K562 (cell line): ENCODE results near the gene ACP4. TPM values are rescaled to one million over a fixed set of nuclear protein-coding genes. Genes with fewer than 3 reads are reported as not detected.

ENCODE experiments used
- CCNT2 ChIP-seq: IDR thresholded peaks from 2 replicates; pipeline ENCODE4 v1.6.1; 2011; ENCODE audit warnings: borderline replicate concordance, low read depth, mild to moderate bottlenecking, moderate library complexity, mixed read lengths, low read length; ENCODE audit not compliant: insufficient read length; ENCODE audit errors: extremely low read depth
- CHD1 ChIP-seq: fragments of 200-600 bp; sonication (generic); IDR thresholded peaks from one replicate; pipeline ENCODE4 v1.6.1; 2012; ENCODE audit warnings: mild to moderate bottlenecking, moderate library complexity, low read length, inconsistent platforms
- HNRNPK ChIP-seq: fragments of 200-400 bp; formaldehyde crosslinking; IDR thresholded peaks from one replicate; pipeline ENCODE4 v1.6.1; 2018; ENCODE audit warnings: mild to moderate bottlenecking, low read depth, low read length; ENCODE audit not compliant: poor library complexity, severe bottlenecking
- IRF2 ChIP-seq: sonication (generic); formaldehyde crosslinking; IDR thresholded peaks from 2 replicates; pipeline ENCODE4 v1.8.1; 2022; ENCODE audit warnings: mild to moderate bottlenecking, missing genetic modification reagents
- JUN ChIP-seq, 2 experiments: sonication (generic) in 1 of 2; formaldehyde crosslinking in 1 of 2; IDR thresholded peaks; 2 replicates each; pipeline versions ENCODE4 v1.6.1 to v1.8.0; 2012 to 2022; ENCODE audit warnings: borderline replicate concordance in 2 of 2, mild to moderate bottlenecking in 2 of 2, improper control_type of control experiment in 1 of 2, low read depth in 1 of 2, low read length in 1 of 2, missing genetic modification reagents in 1 of 2
- MAZ ChIP-seq, 2 experiments: fragments of 450-650 bp in 1 of 2; sonication (generic) in 1 of 2; formaldehyde crosslinking; IDR thresholded peaks in 1 of 2; conservative IDR thresholded peaks in 1 of 2; 2 replicates each; pipeline versions ENCODE4 v1.4.0 to v1.5.0; 2020; ENCODE audit warnings: mild to moderate bottlenecking in 1 of 2, missing genetic modification reagents in 1 of 2
- NEUROD1 ChIP-seq: fragments of 150-350 bp; IDR thresholded peaks from 2 replicates; pipeline ENCODE4 v1.6.1; 2014; ENCODE audit warnings: borderline replicate concordance, low read length, low read depth; ENCODE audit not compliant: partially characterized antibody
- PPARD ChIP-seq: fragments of 250-450 bp; sonication (Bioruptor Pico); IDR thresholded peaks from 2 replicates; pipeline ENCODE4 v1.8.0; 2022; ENCODE audit warnings: inconsistent platforms, mild to moderate bottlenecking, moderate library complexity
- PYGO2 ChIP-seq: fragments of 450-650 bp; IDR thresholded peaks from 2 replicates; pipeline ENCODE4 v1.6.1; 2016; ENCODE audit warnings: mild to moderate bottlenecking, missing genetic modification characterization, moderate library complexity, missing compliant biosample characterization
- XRCC3 ChIP-seq: fragments of 450-650 bp; IDR thresholded peaks from 2 replicates; pipeline ENCODE4 v1.6.1; 2017; ENCODE audit warnings: mild to moderate bottlenecking, moderate library complexity
- ZNF146 ChIP-seq: IDR thresholded peaks from one replicate; pipeline ENCODE4 v1.6.1; 2018; ENCODE audit warnings: missing compliant biosample characterization; ENCODE audit not compliant: unreplicated experiment
- ZNF561 ChIP-seq: fragments of 450-650 bp; formaldehyde crosslinking; conservative IDR thresholded peaks from 2 replicates; pipeline ENCODE4 v1.4.0; 2020; ENCODE audit warnings: mild to moderate bottlenecking, moderate library complexity
- ZSCAN29 ChIP-seq: fragments of 450-650 bp; IDR thresholded peaks from 2 replicates; pipeline ENCODE4 v1.6.1; 2017
- polyA plus RNA-seq, 8 experiments: library from polyadenylated mRNA; depleted of rRNA in 4 of 8; stranded (reverse) in 5 of 8; unstranded in 3 of 8; fragments of >200 nt; fragmentation: Nextera tagmentation in 2 of 8; fragmentation: Illumina TruSeq in 1 of 8; extraction: Ambion mirVana in 2 of 8; extraction: Trizol in 1 of 8; gene quantifications; 2 replicates each; pipeline versions ENCODE4 v1.2.1 to v1.2.3, GENCODE V29; 2011 to 2014; ENCODE audit warnings: inconsistent platforms in 1 of 8, missing spikeins in 1 of 8
- total RNA-seq, 7 experiments: library from RNA; depleted of rRNA in 6 of 7; stranded (reverse); fragments of >200 nt in 6 of 7; fragmentation: Illumina TruSeq in 2 of 7; extraction: Trizol in 2 of 7; gene quantifications; 2 replicates each; pipeline versions ENCODE4 v1.2.1 to v1.2.3, GENCODE V29; 2011 to 2021; ENCODE audit warnings: low replicate concordance in 1 of 7
- TF ChIP-seq, protein P1 (sequence below): sonication (generic); formaldehyde crosslinking; IDR thresholded peaks from 2 replicates; pipeline ENCODE4 v1.4.0; 2020; ENCODE audit warnings: mild to moderate bottlenecking, missing genetic modification reagents
- TF ChIP-seq, protein P2 (sequence below), 2 experiments: fragments of 450-650 bp in 1 of 2; IDR thresholded peaks; 2 replicates each; pipeline ENCODE4 v1.6.1; 2011 to 2017; ENCODE audit warnings: low read depth in 2 of 2, antibody characterized with exemption in 1 of 2, borderline replicate concordance in 1 of 2, low read length in 1 of 2, mild to moderate bottlenecking in 1 of 2, mixed read lengths in 1 of 2; ENCODE audit not compliant: control insufficient read depth in 1 of 2
- TF ChIP-seq, protein P3 (sequence below): fragments of 450-650 bp; IDR thresholded peaks from 2 replicates; pipeline ENCODE4 v1.7.0; 2016; ENCODE audit warnings: borderline replicate concordance
- TF ChIP-seq, protein P4 (sequence below): fragments of 450-650 bp; formaldehyde crosslinking; conservative IDR thresholded peaks from 2 replicates; pipeline ENCODE4 v1.4.0; 2022; ENCODE audit warnings: mild to moderate bottlenecking, missing genetic modification characterization

ACP4 gene
- total and polyA plus RNA-seq, 9 of the 15 experiments (the other 6 are each of a cell fraction or from before 2014, with no cell fraction given), result not detected

DNA sequence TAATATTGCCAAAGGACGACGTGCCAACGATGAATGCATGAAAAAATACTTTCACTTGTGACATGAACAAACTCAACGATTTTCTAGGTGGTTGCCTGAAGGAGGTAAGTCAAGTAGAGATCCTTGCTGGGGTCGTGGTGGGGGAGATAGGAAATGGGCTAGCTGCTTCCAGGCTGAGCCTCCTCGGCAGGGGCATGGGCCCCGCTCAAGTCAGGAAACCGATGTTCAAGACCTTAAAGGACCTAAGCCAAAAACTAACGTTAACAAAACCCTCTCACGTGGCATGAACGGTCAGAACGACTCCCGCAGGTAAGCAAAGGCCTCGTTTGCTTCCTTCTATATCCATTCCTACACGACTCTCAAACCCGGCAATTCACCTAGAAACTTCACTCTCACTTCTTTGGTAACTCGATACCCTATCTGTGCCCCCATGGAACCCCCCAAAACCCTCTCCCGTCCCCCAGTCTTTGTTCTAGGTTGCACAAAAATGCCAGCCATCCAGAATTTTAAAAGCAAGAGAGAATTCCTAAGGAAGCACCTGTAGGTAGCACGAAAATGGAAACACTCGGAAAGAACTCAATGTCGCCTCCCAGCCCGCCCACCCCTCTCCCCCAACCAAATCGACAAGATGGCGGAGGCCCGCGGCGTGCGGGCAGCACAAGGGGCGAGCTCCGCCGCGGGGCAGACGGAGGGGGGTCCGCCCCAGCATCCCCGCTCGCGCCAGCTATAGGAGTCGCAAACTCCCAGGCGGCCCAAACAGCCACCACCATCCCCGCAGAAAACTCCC lies 13.6 kb downstream of the ACP4 start (continued):
- TF ChIP-seq, protein P1, sequence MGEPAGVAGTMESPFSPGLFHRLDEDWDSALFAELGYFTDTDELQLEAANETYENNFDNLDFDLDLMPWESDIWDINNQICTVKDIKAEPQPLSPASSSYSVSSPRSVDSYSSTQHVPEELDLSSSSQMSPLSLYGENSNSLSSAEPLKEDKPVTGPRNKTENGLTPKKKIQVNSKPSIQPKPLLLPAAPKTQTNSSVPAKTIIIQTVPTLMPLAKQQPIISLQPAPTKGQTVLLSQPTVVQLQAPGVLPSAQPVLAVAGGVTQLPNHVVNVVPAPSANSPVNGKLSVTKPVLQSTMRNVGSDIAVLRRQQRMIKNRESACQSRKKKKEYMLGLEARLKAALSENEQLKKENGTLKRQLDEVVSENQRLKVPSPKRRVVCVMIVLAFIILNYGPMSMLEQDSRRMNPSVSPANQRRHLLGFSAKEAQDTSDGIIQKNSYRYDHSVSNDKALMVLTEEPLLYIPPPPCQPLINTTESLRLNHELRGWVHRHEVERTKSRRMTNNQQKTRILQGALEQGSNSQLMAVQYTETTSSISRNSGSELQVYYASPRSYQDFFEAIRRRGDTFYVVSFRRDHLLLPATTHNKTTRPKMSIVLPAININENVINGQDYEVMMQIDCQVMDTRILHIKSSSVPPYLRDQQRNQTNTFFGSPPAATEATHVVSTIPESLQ, result 0 out of 2 replicates have a peak, but pooled peaks have one; percentile 28
- TF ChIP-seq CHD1, result peak; percentile 66
- TF ChIP-seq NEUROD1, result no peak
- no peak for TF ChIP-seq IRF2
- TF ChIP-seq PPARD (CRISPR knock-in tag), result no peak
- peak; percentile 54 for TF ChIP-seq CCNT2
- TF ChIP-seq MAZ (CRISPR knock-in tag; conservative IDR thresholded peaks at IDR 0.05 in 1 of 2, IDR thresholded peaks at IDR 0.05 in 1 of 2), result no peak
- TF ChIP-seq ZSCAN29, result no peak
- TF ChIP-seq, protein P2, sequence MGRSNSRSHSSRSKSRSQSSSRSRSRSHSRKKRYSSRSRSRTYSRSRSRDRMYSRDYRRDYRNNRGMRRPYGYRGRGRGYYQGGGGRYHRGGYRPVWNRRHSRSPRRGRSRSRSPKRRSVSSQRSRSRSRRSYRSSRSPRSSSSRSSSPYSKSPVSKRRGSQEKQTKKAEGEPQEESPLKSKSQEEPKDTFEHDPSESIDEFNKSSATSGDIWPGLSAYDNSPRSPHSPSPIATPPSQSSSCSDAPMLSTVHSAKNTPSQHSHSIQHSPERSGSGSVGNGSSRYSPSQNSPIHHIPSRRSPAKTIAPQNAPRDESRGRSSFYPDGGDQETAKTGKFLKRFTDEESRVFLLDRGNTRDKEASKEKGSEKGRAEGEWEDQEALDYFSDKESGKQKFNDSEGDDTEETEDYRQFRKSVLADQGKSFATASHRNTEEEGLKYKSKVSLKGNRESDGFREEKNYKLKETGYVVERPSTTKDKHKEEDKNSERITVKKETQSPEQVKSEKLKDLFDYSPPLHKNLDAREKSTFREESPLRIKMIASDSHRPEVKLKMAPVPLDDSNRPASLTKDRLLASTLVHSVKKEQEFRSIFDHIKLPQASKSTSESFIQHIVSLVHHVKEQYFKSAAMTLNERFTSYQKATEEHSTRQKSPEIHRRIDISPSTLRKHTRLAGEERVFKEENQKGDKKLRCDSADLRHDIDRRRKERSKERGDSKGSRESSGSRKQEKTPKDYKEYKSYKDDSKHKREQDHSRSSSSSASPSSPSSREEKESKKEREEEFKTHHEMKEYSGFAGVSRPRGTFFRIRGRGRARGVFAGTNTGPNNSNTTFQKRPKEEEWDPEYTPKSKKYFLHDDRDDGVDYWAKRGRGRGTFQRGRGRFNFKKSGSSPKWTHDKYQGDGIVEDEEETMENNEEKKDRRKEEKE (IDR thresholded peaks at IDR 0.05; ENCODE audit: borderline replicate concordance in 1 of 2, control insufficient read depth in 1 of 2, low read depth in 2 of 2, low read length in 1 of 2), result 0 out of 4 replicates have a peak, but pooled peaks of 1 of the 2 experiments have one; percentile 26
- TF ChIP-seq, protein P3, sequence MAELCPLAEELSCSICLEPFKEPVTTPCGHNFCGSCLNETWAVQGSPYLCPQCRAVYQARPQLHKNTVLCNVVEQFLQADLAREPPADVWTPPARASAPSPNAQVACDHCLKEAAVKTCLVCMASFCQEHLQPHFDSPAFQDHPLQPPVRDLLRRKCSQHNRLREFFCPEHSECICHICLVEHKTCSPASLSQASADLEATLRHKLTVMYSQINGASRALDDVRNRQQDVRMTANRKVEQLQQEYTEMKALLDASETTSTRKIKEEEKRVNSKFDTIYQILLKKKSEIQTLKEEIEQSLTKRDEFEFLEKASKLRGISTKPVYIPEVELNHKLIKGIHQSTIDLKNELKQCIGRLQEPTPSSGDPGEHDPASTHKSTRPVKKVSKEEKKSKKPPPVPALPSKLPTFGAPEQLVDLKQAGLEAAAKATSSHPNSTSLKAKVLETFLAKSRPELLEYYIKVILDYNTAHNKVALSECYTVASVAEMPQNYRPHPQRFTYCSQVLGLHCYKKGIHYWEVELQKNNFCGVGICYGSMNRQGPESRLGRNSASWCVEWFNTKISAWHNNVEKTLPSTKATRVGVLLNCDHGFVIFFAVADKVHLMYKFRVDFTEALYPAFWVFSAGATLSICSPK, result no peak
- no peak for TF ChIP-seq JUN (IDR thresholded peaks at IDR 0.05; ENCODE audit: borderline replicate concordance, low read depth, low read length)
- TF ChIP-seq JUN (CRISPR knock-in tag; IDR thresholded peaks at IDR 0.05; ENCODE audit: borderline replicate concordance), result no peak
- no peak for TF ChIP-seq ZNF146 (CRISPR knock-in tag)
- TF ChIP-seq, protein P4, sequence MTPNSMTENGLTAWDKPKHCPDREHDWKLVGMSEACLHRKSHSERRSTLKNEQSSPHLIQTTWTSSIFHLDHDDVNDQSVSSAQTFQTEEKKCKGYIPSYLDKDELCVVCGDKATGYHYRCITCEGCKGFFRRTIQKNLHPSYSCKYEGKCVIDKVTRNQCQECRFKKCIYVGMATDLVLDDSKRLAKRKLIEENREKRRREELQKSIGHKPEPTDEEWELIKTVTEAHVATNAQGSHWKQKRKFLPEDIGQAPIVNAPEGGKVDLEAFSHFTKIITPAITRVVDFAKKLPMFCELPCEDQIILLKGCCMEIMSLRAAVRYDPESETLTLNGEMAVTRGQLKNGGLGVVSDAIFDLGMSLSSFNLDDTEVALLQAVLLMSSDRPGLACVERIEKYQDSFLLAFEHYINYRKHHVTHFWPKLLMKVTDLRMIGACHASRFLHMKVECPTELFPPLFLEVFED (CRISPR knock-in tag), result no peak
- TF ChIP-seq ZNF561 (CRISPR knock-in tag), result no peak
- TF ChIP-seq XRCC3, result no peak
- no peak for TF ChIP-seq HNRNPK
- TF ChIP-seq PYGO2 (tag), result no peak
